ENCODE data around the gene CACNA1E.

DNA sequence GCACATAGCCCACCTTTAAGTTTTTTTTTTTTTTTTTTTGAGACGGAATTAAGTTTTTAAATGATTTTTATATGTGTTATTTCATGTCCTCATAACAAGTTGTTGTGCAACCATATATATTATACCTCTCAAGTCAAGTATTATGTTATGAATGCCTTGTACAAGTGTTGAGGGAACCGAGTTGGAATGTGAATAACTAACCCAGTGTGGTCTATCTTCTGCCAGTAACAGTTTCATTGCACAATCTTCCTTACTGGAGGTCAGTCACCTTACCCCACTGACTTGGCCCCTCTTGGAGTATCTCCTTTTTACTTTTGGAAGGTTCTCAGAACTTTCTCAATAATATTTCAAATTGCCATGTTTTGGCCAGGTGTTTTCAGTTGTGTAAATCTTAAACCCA, 201.9 kb downstream of the CACNA1E start:
- TF ChIP-seq, protein P1, sequence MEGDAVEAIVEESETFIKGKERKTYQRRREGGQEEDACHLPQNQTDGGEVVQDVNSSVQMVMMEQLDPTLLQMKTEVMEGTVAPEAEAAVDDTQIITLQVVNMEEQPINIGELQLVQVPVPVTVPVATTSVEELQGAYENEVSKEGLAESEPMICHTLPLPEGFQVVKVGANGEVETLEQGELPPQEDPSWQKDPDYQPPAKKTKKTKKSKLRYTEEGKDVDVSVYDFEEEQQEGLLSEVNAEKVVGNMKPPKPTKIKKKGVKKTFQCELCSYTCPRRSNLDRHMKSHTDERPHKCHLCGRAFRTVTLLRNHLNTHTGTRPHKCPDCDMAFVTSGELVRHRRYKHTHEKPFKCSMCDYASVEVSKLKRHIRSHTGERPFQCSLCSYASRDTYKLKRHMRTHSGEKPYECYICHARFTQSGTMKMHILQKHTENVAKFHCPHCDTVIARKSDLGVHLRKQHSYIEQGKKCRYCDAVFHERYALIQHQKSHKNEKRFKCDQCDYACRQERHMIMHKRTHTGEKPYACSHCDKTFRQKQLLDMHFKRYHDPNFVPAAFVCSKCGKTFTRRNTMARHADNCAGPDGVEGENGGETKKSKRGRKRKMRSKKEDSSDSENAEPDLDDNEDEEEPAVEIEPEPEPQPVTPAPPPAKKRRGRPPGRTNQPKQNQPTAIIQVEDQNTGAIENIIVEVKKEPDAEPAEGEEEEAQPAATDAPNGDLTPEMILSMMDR (conservative IDR thresholded peaks at IDR 0.05; ENCODE audit: low read length), result no peak
- no peak for TF ChIP-seq EZH2phosphoT487 (IDR thresholded peaks at IDR 0.05; ENCODE audit: borderline replicate concordance)

Measured in Loucy (cell line).